Measurements from ENCODE around the gene TERT.
"Not testable (repeated sequence)": the region's sequence is repeated elsewhere in the genome, so short reads cannot be mapped to it uniquely, and the experiment has no call there.

TERT gene

GRCh38 chr5:1231354-1231905, 63.4 kb downstream of the TERT start:
- no peak for DNase-seq

- DNase-seq: no peak
Observed at GRCh38 chr5:1230551-1230950, 64.3 kb downstream of the TERT start.

GRCh38 chr5:1229822-1230221, 65.0 kb downstream of the TERT start:
- no peak for DNase-seq

DNA sequence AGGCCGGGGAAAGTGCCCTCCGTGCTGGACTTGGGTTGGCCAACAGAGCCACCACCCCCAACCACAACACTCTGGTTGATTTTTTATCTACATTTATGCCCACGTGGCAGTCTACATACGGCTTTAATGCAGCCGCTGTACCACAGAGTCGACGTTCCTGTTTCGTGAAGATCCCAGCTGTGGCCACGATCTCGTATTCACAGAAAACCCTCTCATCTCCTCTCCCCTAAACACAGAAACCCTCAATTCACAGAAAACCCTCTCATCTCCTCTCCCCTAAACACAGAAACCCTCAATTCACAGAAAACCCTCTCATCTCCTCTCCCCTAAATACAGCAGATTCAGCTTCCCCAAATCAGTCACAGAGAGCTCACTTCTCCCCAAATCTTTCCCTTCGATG, 65.8 kb downstream of the TERT start:
- not testable (repeated sequence) for DNase-seq

DNA sequence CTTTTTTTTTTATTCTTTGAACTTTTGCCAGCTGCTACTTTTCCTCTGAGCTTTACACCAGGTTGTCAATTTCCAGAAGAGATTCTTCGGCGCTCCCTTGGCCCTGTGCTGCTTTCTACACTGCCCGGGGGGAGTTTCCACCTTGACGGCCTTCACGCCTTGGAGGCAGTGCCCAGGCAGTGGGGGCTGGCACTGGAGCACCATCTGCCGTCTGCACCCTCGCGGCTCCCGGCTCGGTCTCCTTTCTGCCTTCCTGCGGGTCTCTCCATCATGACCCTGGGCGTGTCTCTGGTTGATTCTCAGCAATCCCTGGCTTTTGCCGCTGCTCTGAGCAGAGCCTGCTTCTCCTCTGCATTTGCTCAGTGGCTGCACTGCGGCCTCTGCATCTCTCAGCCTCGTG, 66.7 kb downstream of the TERT start:
- no peak for DNase-seq

- DNase-seq: no peak
Observed at GRCh38 chr5:1227667-1228066, 67.2 kb downstream of the TERT start.

- no peak for DNase-seq
Observed at GRCh38 chr5:1226839-1227581, 67.9 kb downstream of the TERT start.

GRCh38 chr5:1226231-1226630, 68.6 kb downstream of the TERT start:
- DNase-seq: no peak

- DNase-seq: no peak
Observed at GRCh38 chr5:1225081-1225480, 69.8 kb downstream of the TERT start, which contains the start of gene SLC6A18. SLC6A18 (plus strand) TSS chr5:1225381; CDS start chr5:1225478, 97 bp downstream.

DNA sequence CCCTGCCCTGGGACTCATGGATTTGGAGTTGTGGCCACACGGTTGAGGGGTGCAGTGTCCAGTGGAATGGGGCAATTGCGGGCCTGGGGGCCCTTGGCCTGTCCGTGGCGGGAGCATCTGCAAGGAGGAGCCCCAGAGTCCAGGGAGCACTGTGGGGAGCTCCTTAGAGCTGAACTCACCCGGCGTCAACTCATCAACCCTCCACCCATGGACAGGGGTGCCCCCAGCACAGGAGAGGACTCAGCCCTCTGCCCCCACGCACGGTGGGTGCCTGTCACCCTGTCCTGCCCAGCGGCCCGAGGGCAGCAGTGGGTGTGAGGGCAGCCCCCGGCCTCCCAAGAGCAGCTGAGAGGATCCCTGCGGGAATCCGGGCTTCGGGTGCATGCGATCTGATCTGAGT, 70.2 kb downstream of the TERT start:
- no peak for DNase-seq

GRCh38 chr5:1223278-1223670, 71.6 kb downstream of the TERT start:
- DNase-seq: no peak

DNA sequence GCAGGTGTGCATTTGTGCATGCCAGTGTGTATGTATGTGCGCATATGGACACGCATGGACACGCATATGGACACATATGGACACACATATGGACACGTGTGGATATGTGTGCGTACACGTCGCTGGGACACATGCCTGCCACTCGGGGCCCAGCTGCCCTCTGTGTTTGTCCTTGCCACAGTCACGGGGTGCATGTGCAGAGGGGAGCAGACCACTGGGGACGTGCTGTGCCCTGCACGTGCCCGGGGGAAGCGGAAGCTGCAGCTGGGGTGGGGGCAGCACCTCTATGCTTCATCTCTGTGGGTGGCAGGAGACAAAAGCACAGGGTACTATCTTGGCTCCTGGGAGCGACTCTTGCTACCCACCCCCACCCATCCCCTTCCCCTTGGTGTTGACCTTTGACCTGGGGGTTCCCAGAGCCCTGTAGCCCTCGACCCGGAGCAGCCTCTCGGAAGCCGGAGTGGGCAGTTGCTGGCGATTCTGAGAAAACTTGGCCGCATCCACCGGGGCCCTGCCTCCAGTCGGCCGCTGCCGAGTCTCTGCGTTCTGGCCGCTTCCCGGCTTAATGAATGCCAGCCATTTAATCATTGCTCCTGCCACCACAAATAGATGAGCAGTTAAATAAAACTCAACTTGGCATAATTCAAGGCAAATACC, 72.1 kb downstream of the TERT start:
- DNase-seq: no peak

DNA sequence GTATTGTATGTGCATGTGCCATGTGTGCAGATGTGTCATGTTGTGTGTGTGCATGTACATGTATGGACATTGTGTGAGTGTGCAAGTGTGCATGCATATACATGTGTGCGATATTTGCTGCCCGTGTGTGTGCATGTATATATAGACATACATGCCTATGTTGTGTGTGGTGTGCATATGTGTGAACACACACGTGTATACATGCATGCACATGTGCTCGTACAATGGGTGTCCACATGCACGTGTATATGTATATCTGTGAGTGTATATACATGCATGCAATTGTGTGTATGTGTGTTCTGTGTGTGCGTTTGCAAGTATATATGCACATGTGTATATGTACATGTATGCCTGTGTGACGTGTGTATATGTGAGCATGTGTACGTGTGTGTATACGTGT, 72.7 kb downstream of the TERT start:
- no peak for DNase-seq

- DNase-seq: no peak
Observed at GRCh38 chr5:1221721-1222120, 73.1 kb downstream of the TERT start.

- no peak for DNase-seq
Observed at GRCh38 chr5:1220831-1221230, 74.0 kb downstream of the TERT start.

GRCh38 chr5:1220351-1220750, 74.5 kb downstream of the TERT start:
- no peak for DNase-seq

DNA sequence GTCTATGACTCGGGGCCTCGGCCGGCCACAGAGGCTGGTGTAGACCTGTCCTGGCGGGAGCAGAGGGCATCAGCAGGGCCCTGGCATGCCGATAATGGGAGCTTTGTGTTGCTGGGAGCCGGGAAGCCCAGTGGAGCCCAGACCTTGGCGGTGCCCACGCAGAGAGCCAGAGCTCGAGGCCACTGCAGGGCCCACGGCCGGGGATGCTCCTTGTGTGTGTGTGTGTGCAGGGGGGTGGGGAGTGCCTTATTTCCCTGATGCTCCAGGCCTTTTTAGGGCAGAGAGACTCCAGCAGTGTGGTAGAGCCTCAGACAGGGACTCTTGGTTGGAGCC, 75.1 kb downstream of the TERT start:
- DNase-seq: no peak

- DNase-seq: no peak
Observed at GRCh38 chr5:1219098-1219767, 75.6 kb downstream of the TERT start.

DNA sequence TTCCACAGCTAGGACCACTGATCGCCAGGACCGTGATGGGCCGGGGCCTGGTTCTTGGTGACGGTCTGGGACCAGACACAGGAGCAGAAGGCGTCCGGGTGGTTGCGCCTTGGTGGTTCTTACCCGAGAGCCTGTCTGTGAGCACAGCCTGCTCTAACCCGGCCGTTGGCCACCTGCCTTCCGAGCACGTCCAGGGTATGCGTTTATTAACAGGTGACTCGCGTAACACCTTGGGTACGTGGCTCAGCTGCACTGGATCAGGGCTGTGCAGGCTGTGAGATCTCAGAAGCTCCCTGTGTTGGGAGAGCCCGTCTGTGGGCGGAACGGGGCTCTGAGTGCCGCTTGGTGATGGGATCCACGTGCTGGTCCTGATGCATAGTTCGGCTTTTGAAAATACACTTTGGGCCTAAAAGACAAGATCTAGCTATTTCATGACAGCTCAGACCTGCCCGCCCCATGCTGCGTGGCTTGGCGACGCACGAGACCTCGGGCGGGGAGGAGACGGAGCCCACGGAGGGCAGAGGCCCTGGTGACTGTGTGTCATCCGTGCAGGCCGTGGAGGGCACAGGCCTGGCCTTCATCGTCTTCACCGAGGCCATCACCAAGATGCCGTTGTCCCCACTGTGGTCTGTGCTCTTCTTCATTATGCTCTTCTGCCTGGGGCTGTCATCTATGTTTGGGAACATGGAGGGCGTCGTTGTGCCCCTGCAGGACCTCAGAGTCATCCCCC, 76.4 kb downstream of the TERT start:
- no peak for DNase-seq

GRCh38 chr5:1217596-1218206, 77.2 kb downstream of the TERT start:
- DNase-seq: no peak

GRCh38 chr5:1216918-1217295, 78.0 kb downstream of the TERT start:
- DNase-seq: no peak

- DNase-seq: no peak
Observed at GRCh38 chr5:1216211-1216917, 78.5 kb downstream of the TERT start.
